Epithelial cell of proximal tubule (primary cell): ENCODE results near the gene PIGV. TPM values are rescaled to one million over a fixed set of nuclear protein-coding genes. Genes with fewer than 3 reads are reported as not detected.

ENCODE experiments used
- DNase-seq: peaks from one replicate; pipeline ENCODE4 v3.0.0-alpha.2; 2011; ENCODE audit warnings: low read depth
- H3K4me3 ChIP-seq: 2 replicates; pipeline ENCODE4 v1.5.1; 2011; ENCODE audit warnings: low read depth, mild to moderate bottlenecking, low read length
- CTCF ChIP-seq: conservative IDR thresholded peaks from 2 replicates; pipeline ENCODE4 v1.5.1; 2012; ENCODE audit warnings: low read depth, mild to moderate bottlenecking, low read length
- total RNA-seq: library from RNA; depleted of rRNA; stranded (reverse); fragments of >200 nt; gene quantifications from 2 replicates; pipeline ENCODE4 v1.2.3, GENCODE V29; 2015

The PIGV gene
- total RNA-seq, 1 donor from 2014 or later: 12.6 TPM

- no peak for DNase-seq
- TF ChIP-seq CTCF: no peak
These were observed 42.6 kb upstream of the PIGV start for GRCh38 chr1:26745191-26745590.

DNA sequence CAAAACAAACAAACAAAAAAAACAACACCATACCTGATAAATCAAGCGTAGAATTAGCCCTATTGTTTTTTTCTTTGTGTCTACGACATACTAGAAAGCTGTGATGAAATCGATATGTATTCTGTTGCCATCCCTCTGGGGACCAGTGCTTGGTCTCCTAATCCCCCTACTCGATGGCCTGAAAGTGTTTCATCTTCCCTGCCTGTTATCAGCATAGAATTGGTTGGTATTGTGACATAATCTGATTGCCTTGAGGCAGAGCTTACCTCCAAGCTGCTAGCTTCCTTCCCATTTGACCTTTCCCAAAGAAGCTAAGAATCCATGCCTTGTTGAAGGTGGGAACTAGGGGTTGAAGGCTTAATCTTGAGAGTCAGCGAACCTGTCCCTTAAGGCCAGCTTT lies 40.7 kb upstream of the PIGV start:
- H3K4me3 ChIP-seq: no peak overlapping the region
- no peak for TF ChIP-seq CTCF
- no peak for DNase-seq

More at GRCh38 chr1:26745191-26745590, 42.6 kb upstream of the PIGV start:
- no peak overlapping the region for H3K4me3 ChIP-seq

DNA sequence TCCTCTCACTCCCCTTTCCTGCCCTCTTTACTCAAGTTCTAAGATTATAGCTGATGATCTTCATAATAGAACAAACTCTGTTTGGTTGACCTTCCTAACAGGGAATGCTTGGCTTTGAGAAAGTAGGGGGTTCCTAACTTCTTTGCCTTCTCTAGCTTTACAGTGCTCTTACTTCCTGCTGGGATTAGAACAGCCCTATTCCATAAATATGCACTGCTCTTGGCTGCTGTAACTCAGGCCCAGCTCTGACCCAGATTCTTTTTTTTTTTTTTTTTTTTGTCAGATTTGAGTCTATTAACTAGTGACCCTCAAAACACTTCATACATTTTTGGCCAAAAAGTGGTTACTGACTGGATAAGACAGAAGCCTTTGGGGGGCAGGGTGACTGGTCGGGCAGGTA lies 39.4 kb upstream of the PIGV start:
- TF ChIP-seq CTCF: no peak
- no peak for DNase-seq

DNA sequence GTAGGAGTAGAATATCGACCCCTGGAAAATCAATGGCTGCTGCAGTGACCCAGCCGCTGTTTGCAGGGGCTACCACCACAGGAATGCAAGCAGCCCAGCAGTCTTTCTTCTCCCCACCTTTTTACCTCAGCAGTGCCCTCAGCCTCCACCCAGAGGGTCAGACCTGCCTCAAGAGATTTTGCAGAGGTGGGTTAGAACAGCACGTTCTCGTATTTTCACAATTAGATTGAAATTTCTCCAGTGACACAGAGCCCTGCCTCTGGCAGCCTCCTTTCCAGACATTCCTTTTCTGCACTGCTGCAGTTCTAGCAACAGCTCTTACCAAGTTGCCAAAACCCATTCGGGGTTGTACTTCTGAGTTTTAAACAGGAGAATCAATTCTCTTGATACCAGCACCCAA lies 38.3 kb upstream of the PIGV start:
- TF ChIP-seq CTCF: no peak
- H3K4me3 ChIP-seq: no peak overlapping the region
- DNase-seq: no peak

More for the DNA sequence above, 39.4 kb upstream of the PIGV start:
- no peak overlapping the region for H3K4me3 ChIP-seq

- H3K4me3 ChIP-seq: no peak overlapping the region
- DNase-seq: no peak
- TF ChIP-seq CTCF: no peak
These were observed 37.3 kb upstream of the PIGV start for GRCh38 chr1:26750428-26750827.

GRCh38 chr1:26752519-26752918 lies 35.2 kb upstream of the PIGV start:
- no peak for TF ChIP-seq CTCF
- no peak overlapping the region for H3K4me3 ChIP-seq
- no peak for DNase-seq

GRCh38 chr1:26754086-26754874 lies 33.5 kb upstream of the PIGV start:
- TF ChIP-seq CTCF: no peak
- no peak overlapping the region for H3K4me3 ChIP-seq
- no peak for DNase-seq
